GM12872 (cell line): Measurements from ENCODE around the gene TPSD1.

Source experiments
- CTCF ChIP-seq: IDR thresholded peaks from 3 replicates; pipeline ENCODE4 v1.5.1; 2011; ENCODE audit warnings: low read depth, mild to moderate bottlenecking, low read length, moderate library complexity; ENCODE audit not compliant: insufficient read depth

Gene TPSD1

GRCh38 chr16:1281517-1281916 lies 25.6 kb downstream of the TPSD1 start:
- TF ChIP-seq CTCF, result no peak

GRCh38 chr16:1282324-1282973 lies 26.6 kb downstream of the TPSD1 start:
- TF ChIP-seq CTCF, result no peak

DNA sequence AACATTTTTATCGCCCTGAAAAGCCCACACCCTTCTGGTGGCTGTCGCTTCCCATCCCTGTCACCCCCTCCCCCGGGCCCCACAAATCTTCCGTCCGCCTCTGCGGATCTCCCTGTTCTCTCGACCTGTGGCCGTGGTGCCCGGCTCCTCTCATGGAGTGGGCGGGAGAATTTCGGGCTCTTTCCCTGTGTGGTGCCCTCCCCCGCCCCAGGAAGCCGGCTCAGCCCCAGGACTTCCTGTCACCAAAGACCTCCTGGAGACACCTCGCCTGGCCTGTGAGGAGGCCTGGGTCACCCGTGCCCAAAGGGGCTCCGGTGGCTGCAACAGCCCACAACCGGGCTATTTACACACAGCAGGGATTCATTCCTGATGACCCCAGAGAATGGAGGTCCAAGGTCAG lies 27.4 kb downstream of the TPSD1 start:
- no peak for TF ChIP-seq CTCF

DNA sequence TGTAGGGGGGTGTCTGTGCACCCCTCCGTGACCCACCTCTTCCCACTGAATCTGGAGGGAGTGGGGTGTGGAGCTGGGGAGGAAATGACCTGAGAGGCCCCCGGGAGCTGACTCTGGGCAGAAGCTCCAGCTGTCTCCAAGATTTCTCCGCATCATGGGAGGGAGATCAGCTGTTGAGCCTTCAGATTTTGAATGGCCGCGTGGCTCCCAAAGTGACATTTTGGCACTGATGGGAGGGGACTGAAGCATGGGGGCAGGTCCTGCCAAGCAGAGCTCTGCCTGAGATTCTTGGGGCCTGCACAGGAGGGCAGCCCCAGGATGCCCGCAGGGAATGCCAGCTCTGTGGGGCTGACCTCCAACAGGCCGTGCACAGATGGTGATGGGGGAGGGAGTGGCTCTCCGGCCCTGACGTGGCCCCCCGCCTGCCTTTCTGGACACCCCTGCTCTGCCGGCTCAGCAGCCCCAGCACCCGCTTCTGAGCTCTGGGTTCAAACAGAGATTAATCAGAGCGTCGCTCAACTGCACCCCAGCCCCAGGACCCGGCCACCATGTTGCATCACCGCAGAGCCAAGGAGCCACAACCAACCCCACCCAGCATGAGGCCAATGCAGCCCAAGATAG lies 28.2 kb downstream of the TPSD1 start:
- TF ChIP-seq CTCF, result no peak

DNA sequence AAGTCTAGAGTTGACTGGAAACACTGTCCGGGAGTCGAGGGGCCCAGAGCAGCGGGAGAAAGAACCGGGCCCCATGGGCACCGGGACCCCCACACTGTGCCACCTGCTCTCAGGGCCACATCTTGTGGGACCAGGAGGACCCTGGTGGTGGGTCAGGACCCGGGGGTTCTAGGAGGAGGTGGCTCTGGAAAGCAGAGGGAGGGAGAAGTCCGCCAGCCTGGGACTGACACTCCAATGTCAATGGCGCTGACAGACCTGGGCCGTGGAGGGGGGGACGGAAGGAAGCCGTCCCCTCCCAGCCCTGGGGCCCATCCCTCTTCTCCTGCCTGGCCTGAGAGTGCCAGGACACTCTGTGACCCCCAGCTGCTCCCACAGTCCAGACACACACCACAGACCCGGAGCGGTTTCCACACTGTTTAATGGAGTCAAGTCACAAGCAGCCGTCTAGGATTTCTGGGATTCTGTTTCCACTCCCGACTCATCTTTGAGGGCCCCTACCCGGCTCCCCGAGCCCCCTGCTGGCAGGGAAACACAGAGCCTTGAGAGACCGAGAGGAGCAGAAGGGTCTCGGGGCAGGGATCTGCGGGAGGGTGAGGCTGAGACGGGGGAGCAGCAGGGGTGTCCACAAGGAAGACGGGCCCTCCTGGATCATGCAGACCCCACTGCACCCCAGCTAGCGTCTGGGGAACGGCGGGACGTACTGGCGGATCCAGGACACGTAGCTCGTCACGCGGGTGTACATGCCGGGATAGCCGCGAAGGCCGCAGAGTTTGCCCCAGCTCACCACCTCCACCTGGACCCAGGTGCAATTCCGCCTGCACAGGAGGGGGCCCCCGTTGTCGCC lies 30.0 kb downstream of the TPSD1 start:
- TF ChIP-seq CTCF, result no peak

DNA sequence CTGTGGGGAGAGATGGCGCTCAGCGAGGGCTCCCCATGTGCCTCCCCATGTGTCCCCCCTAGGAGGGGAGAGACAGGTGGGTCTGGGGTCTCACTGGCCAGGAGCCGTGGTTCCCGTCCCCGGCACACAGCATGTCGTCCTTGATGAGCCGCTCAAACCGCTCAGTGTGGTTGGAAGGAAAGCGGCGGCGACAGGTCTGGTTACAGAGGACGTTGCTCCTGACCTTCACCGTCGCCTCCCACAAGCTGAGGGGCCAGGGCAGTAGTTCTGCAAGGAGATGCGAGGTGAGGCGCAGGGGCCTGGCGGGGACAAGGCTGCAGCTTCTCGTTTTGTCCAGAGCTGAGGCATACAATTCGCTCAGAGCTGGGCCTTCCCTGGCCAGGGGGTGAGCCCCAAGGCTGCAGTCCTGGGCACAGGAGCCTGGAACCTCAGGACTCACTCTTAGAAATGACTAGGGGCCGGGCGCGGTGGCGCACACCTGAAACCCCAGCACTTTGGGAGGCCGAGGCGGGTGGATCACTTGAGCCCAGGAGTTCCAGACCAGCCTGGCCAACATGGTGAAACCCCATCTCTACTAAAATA lies 30.7 kb downstream of the TPSD1 start:
- TF ChIP-seq CTCF, result no peak
